Erythroblast (primary cell): ENCODE results near the gene TRAPPC3L.

ENCODE experiments used
- GATA1 ChIP-seq: IDR thresholded peaks from 2 replicates; pipeline ENCODE4 v1.6.1; 2011; ENCODE audit warnings: low read depth, mild to moderate bottlenecking, control low read depth, low read length, moderate library complexity
- POLR2A ChIP-seq: IDR thresholded peaks from 2 replicates; pipeline ENCODE4 v1.6.1; 2011; ENCODE audit warnings: mild to moderate bottlenecking, low read length

DNA sequence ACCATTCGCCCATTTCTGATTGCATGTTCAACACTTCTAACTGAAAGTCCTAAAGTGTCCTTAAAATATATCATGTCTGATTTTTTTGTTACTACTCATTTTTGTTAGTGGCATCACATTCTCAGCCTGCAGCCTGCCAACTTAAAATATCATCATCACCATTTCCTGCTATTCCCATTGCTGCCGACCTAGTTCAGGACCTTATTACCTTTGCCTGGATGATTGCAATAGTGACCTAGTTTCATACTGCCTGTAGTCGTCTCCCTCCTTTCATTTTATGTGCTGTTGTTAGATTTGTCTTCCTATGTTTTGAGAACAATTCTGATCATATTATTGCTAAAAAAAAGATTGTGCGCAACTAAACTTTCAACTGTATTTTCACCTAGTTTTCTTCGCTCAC lies 32.0 kb upstream of the TRAPPC3L start:
- no peak for TF ChIP-seq POLR2A
- TF ChIP-seq GATA1 = no peak
